Stimulated activated naive CD8-positive, alpha-beta T cell treated with anti-CD3 and anti-CD28 coated beads, Interleukin-15, Interleukin-2, amounts not matched to agents 100 ng/mL and 50 ng/mL, for 24 hours (primary cell): ENCODE data around the gene LYL1.

ENCODE experiments used
- H3K27ac Mint-ChIP-seq: one replicate; pipeline ENCODE4 v1.8.0; 2021; ENCODE audit warnings: mild to moderate bottlenecking, mixed read lengths
- H3K27me3 Mint-ChIP-seq: one replicate; pipeline ENCODE4 v1.8.0; 2021; ENCODE audit warnings: mixed read lengths
- H3K36me3 Mint-ChIP-seq: one replicate; pipeline ENCODE4 v1.8.0; 2021; ENCODE audit warnings: low read depth, mixed read lengths
- H3K4me1 Mint-ChIP-seq: one replicate; pipeline ENCODE4 v1.8.0; 2021; ENCODE audit warnings: low read depth, mixed read lengths
- H3K4me3 Mint-ChIP-seq: one replicate; pipeline ENCODE4 v1.8.0; 2021; ENCODE audit warnings: mild to moderate bottlenecking, mixed read lengths
- H3K9me3 Mint-ChIP-seq: one replicate; pipeline ENCODE4 v1.8.0; 2021; ENCODE audit warnings: mixed read lengths

LYL1 gene

GRCh38 chr19:13083627-13084026 is 19.0 kb downstream of the LYL1 start:
- no peaks in the 10 kb centered on the region for H3K9me3 Mint-ChIP-seq
- no peak overlapping the region for H3K4me3 Mint-ChIP-seq
- H3K27me3 Mint-ChIP-seq = no peaks in the 10 kb centered on the region
- H3K27ac Mint-ChIP-seq = no peak overlapping the region
- no peaks in the 10 kb centered on the region for H3K36me3 Mint-ChIP-seq
- H3K4me1 Mint-ChIP-seq = no peaks in the 10 kb centered on the region

- Mint-ChIP-seq H3K27me3 (no peaks in the 10 kb centered on the region), H3K4me3 (no peak overlapping the region), H3K27ac (no peak overlapping the region), H3K4me1 (no peaks in the 10 kb centered on the region), H3K36me3 (no peaks in the 10 kb centered on the region), H3K9me3 (no peaks in the 10 kb centered on the region)
These were observed 19.7 kb downstream of the LYL1 start for GRCh38 chr19:13083008-13083404.

- H3K27me3 Mint-ChIP-seq = no peaks in the 10 kb centered on the region
- H3K9me3 Mint-ChIP-seq = no peaks in the 10 kb centered on the region
- no peak overlapping the region for H3K4me3 Mint-ChIP-seq
- no peak overlapping the region for H3K27ac Mint-ChIP-seq
- H3K4me1 Mint-ChIP-seq = no peaks in the 10 kb centered on the region
- no peaks in the 10 kb centered on the region for H3K36me3 Mint-ChIP-seq
These were observed 20.3 kb downstream of the LYL1 start for GRCh38 chr19:13082192-13083007.

GRCh38 chr19:13079542-13079986 is 23.1 kb downstream of the LYL1 start:
- no peaks in the 10 kb centered on the region for H3K27me3 Mint-ChIP-seq
- no peaks in the 10 kb centered on the region for H3K36me3 Mint-ChIP-seq
- no peaks in the 10 kb centered on the region for H3K4me1 Mint-ChIP-seq
- H3K4me3 Mint-ChIP-seq = no peak overlapping the region
- no peaks in the 10 kb centered on the region for H3K9me3 Mint-ChIP-seq
- no peak overlapping the region for H3K27ac Mint-ChIP-seq

- no peaks in the 10 kb centered on the region for H3K36me3 Mint-ChIP-seq
- H3K4me3 Mint-ChIP-seq = no peak overlapping the region
- no peaks in the 10 kb centered on the region for H3K27me3 Mint-ChIP-seq
- H3K27ac Mint-ChIP-seq = no peak overlapping the region
- no peaks in the 10 kb centered on the region for H3K9me3 Mint-ChIP-seq
- H3K4me1 Mint-ChIP-seq = no peaks in the 10 kb centered on the region
These were observed 23.6 kb downstream of the LYL1 start for GRCh38 chr19:13078897-13079541.

- Mint-ChIP-seq H3K27ac (no peak overlapping the region), H3K27me3 (no peaks in the 10 kb centered on the region), H3K36me3 (no peaks in the 10 kb centered on the region), H3K4me3 (no peak overlapping the region), H3K9me3 (no peaks in the 10 kb centered on the region), H3K4me1 (no peaks in the 10 kb centered on the region)
These were observed 24.3 kb downstream of the LYL1 start for GRCh38 chr19:13078381-13078780.

- H3K4me3 Mint-ChIP-seq = no peak overlapping the region
- H3K9me3 Mint-ChIP-seq = no peaks in the 10 kb centered on the region
- H3K27me3 Mint-ChIP-seq = no peaks in the 10 kb centered on the region
- H3K36me3 Mint-ChIP-seq = no peaks in the 10 kb centered on the region
- H3K4me1 Mint-ChIP-seq = no peaks in the 10 kb centered on the region
- H3K27ac Mint-ChIP-seq = no peak overlapping the region
These were observed 25.4 kb downstream of the LYL1 start for GRCh38 chr19:13077240-13077639.

- Mint-ChIP-seq H3K9me3 (no peaks in the 10 kb centered on the region), H3K27me3 (no peaks in the 10 kb centered on the region), H3K36me3 (no peaks in the 10 kb centered on the region), H3K4me3 (no peak overlapping the region), H3K27ac (no peak overlapping the region), H3K4me1 (no peaks in the 10 kb centered on the region)
These were observed 25.9 kb downstream of the LYL1 start for GRCh38 chr19:13076787-13077186.

GRCh38 chr19:13076320-13076719 is 26.3 kb downstream of the LYL1 start:
- Mint-ChIP-seq H3K27ac (no peak overlapping the region), H3K36me3 (no peaks in the 10 kb centered on the region), H3K4me1 (no peaks in the 10 kb centered on the region), H3K4me3 (no peak overlapping the region), H3K9me3 (no peaks in the 10 kb centered on the region), H3K27me3 (no peaks in the 10 kb centered on the region)

- Mint-ChIP-seq H3K4me3 (no peak overlapping the region), H3K4me1 (no peaks in the 10 kb centered on the region), H3K9me3 (no peaks in the 10 kb centered on the region), H3K27ac (no peak overlapping the region), H3K36me3 (no peaks in the 10 kb centered on the region), H3K27me3 (no peaks in the 10 kb centered on the region)
These were observed 28.3 kb downstream of the LYL1 start for GRCh38 chr19:13074378-13074777.

- H3K4me3 Mint-ChIP-seq = no peak overlapping the region
- H3K27me3 Mint-ChIP-seq = no peaks in the 10 kb centered on the region
- H3K27ac Mint-ChIP-seq = no peak overlapping the region
- no peaks in the 10 kb centered on the region for H3K36me3 Mint-ChIP-seq
- no peaks in the 10 kb centered on the region for H3K4me1 Mint-ChIP-seq
- H3K9me3 Mint-ChIP-seq = no peaks in the 10 kb centered on the region
These were observed 29.4 kb downstream of the LYL1 start for GRCh38 chr19:13073263-13073662.

- H3K9me3 Mint-ChIP-seq = no peaks in the 10 kb centered on the region
- no peaks in the 10 kb centered on the region for H3K36me3 Mint-ChIP-seq
- no peaks in the 10 kb centered on the region for H3K27me3 Mint-ChIP-seq
- H3K27ac Mint-ChIP-seq = no peak overlapping the region
- no peaks in the 10 kb centered on the region for H3K4me1 Mint-ChIP-seq
- no peak overlapping the region for H3K4me3 Mint-ChIP-seq
These were observed 30.3 kb downstream of the LYL1 start for GRCh38 chr19:13072188-13072908.

- no peak overlapping the region for H3K4me3 Mint-ChIP-seq
- H3K9me3 Mint-ChIP-seq = no peaks in the 10 kb centered on the region
- no peaks in the 10 kb centered on the region for H3K36me3 Mint-ChIP-seq
- H3K4me1 Mint-ChIP-seq = no peaks in the 10 kb centered on the region
- H3K27me3 Mint-ChIP-seq = no peaks in the 10 kb centered on the region
- H3K27ac Mint-ChIP-seq = no peak overlapping the region
These were observed 31.0 kb downstream of the LYL1 start for GRCh38 chr19:13071444-13072187.

- H3K27me3 Mint-ChIP-seq = no peaks in the 10 kb centered on the region
- H3K36me3 Mint-ChIP-seq = no peaks in the 10 kb centered on the region
- H3K4me3 Mint-ChIP-seq = no peak overlapping the region
- H3K9me3 Mint-ChIP-seq = no peaks in the 10 kb centered on the region
- no peaks in the 10 kb centered on the region for H3K4me1 Mint-ChIP-seq
- H3K27ac Mint-ChIP-seq = no peak overlapping the region
These were observed 32.1 kb downstream of the LYL1 start for GRCh38 chr19:13070425-13071140.
